WTC11 (cell line): ENCODE results near the gene NETO2. TPM values are rescaled to one million over a fixed set of nuclear protein-coding genes. Genes with fewer than 3 reads are reported as not detected.

ENCODE experiments used
- ATAC-seq: fragments of 200-7000 bp; cut with Tn5 transposase; 2 replicates; pipeline ENCODE4 v1.10.0; 2021; ENCODE audit warnings: mild to moderate bottlenecking, moderate library complexity
- CTCF ChIA-PET: fragments of 300-600 bp; sonication (Branson Sonifier 250); formaldehyde crosslinking; loops from one replicate; lab custom pipeline; 2021; ENCODE audit warnings: antibody characterized with exemption; lab: Charles Lee
- POLR2A ChIA-PET: fragments of 350-600 bp; sonication (Branson Sonifier 250); formaldehyde crosslinking; loops from one replicate; lab custom pipeline; 2021; ENCODE audit warnings: antibody characterized with exemption; lab: Charles Lee
- DNase-seq: peaks from one replicate; pipeline ENCODE4 v3.0.0; 2021; ENCODE audit warnings: low spot score
- H3K27ac Mint-ChIP-seq: 2 replicates; pipeline ENCODE4 v1.8.0; 2021; ENCODE audit warnings: mixed read lengths
- H3K27me3 Mint-ChIP-seq: 2 replicates; pipeline ENCODE4 v1.8.0; 2021; ENCODE audit warnings: low read depth, mild to moderate bottlenecking, moderate library complexity, mixed read lengths
- H3K36me3 Mint-ChIP-seq: 2 replicates; pipeline ENCODE4 v1.8.0; 2021; ENCODE audit warnings: mixed read lengths
- H3K4me1 Mint-ChIP-seq: 2 replicates; pipeline ENCODE4 v1.8.0; 2022; ENCODE audit warnings: mixed read lengths
- H3K4me3 Mint-ChIP-seq: 2 replicates; pipeline ENCODE4 v1.8.0; 2021; ENCODE audit warnings: mild to moderate bottlenecking, moderate library complexity, mixed read lengths
- H3K9me3 Mint-ChIP-seq: 2 replicates; pipeline ENCODE4 v1.8.0; 2021; ENCODE audit warnings: mixed read lengths
- ATF6 ChIP-seq: sonication (generic); formaldehyde crosslinking; IDR thresholded peaks from 2 replicates; pipeline ENCODE4 v1.8.1; 2023; ENCODE audit warnings: mild to moderate bottlenecking, missing genetic modification reagents
- CREB1 ChIP-seq: sonication (generic); formaldehyde crosslinking; IDR thresholded peaks from 2 replicates; pipeline ENCODE4 v1.8.0; 2023; ENCODE audit warnings: mild to moderate bottlenecking, missing genetic modification reagents
- E2F4 ChIP-seq: sonication (generic); formaldehyde crosslinking; IDR thresholded peaks from 2 replicates; pipeline ENCODE4 v1.8.1; 2022; ENCODE audit warnings: low read depth, mild to moderate bottlenecking, moderate library complexity, missing genetic modification reagents, borderline replicate concordance
- ESRRA ChIP-seq: sonication (generic); formaldehyde crosslinking; IDR thresholded peaks from 2 replicates; pipeline ENCODE4 v1.8.1; 2022; ENCODE audit warnings: mild to moderate bottlenecking, missing genetic modification reagents, borderline replicate concordance
- FOXP1 ChIP-seq: sonication (generic); formaldehyde crosslinking; IDR thresholded peaks from 2 replicates; pipeline ENCODE4 v1.8.0; 2022; ENCODE audit warnings: missing genetic modification reagents, mild to moderate bottlenecking, moderate library complexity, borderline replicate concordance
- GRHL2 ChIP-seq: fragments of 250-450 bp; sonication (Bioruptor Pico); IDR thresholded peaks from 2 replicates; pipeline ENCODE4 v1.8.0; 2022; ENCODE audit warnings: mild to moderate bottlenecking, moderate library complexity; ENCODE audit not compliant: insufficient replicate concordance, severe bottlenecking
- HMGA2 ChIP-seq: fragments of 250-450 bp; sonication (Bioruptor Pico); IDR thresholded peaks from 2 replicates; pipeline ENCODE4 v1.4.0; 2021; ENCODE audit warnings: mild to moderate bottlenecking, moderate library complexity
- JUN ChIP-seq: sonication (generic); formaldehyde crosslinking; IDR thresholded peaks from 2 replicates; pipeline ENCODE4 v1.8.0; 2023; ENCODE audit warnings: mild to moderate bottlenecking, missing genetic modification reagents
- MXD4 ChIP-seq: fragments of 250-450 bp; sonication (Bioruptor Pico); IDR thresholded peaks from 2 replicates; pipeline ENCODE4 v1.8.0; 2021; ENCODE audit warnings: mild to moderate bottlenecking, moderate library complexity, borderline replicate concordance
- NFYB ChIP-seq: sonication (generic); formaldehyde crosslinking; conservative IDR thresholded peaks from 2 replicates; pipeline ENCODE4 v1.8.0; 2022; ENCODE audit warnings: low read depth, missing genetic modification reagents
- PRDM15 ChIP-seq: sonication (generic); formaldehyde crosslinking; IDR thresholded peaks from 2 replicates; pipeline ENCODE4 v1.8.0; 2022; ENCODE audit warnings: missing genetic modification reagents
- SMAD3 ChIP-seq: sonication (generic); formaldehyde crosslinking; IDR thresholded peaks from 2 replicates; pipeline ENCODE4 v1.8.0; 2022; ENCODE audit warnings: missing genetic modification reagents, mild to moderate bottlenecking, borderline replicate concordance
- SMAD4 ChIP-seq: sonication (generic); formaldehyde crosslinking; IDR thresholded peaks from 2 replicates; pipeline ENCODE4 v1.8.0; 2022; ENCODE audit warnings: mild to moderate bottlenecking, missing genetic modification reagents
- USF1 ChIP-seq: sonication (generic); formaldehyde crosslinking; IDR thresholded peaks from 2 replicates; pipeline ENCODE4 v1.8.0; 2022; ENCODE audit warnings: mild to moderate bottlenecking, missing genetic modification reagents
- USF2 ChIP-seq: sonication (generic); formaldehyde crosslinking; IDR thresholded peaks from 2 replicates; pipeline ENCODE4 v1.8.1; 2023; ENCODE audit warnings: mild to moderate bottlenecking, missing genetic modification reagents, moderate library complexity
- ZNF121 ChIP-seq: sonication (generic); formaldehyde crosslinking; IDR thresholded peaks from 2 replicates; pipeline ENCODE4 v1.8.0; 2023; ENCODE audit warnings: missing genetic modification reagents
- total RNA-seq: library from RNA; stranded (reverse); gene quantifications from 3 replicates; pipeline ENCODE4 v1.2.3, GENCODE V29; 2021
- TF ChIP-seq, protein P1 (sequence below): sonication (generic); formaldehyde crosslinking; IDR thresholded peaks from 2 replicates; pipeline ENCODE4 v1.8.0; 2023; ENCODE audit warnings: missing genetic modification reagents, mild to moderate bottlenecking, borderline replicate concordance
- TF ChIP-seq, protein P2 (sequence below): fragments of 250-450 bp; sonication (Bioruptor Pico); IDR thresholded peaks from 2 replicates; pipeline ENCODE4 v2.1.2; 2022; ENCODE audit warnings: mild to moderate bottlenecking, moderate library complexity

The NETO2 gene
- total RNA-seq, 1 experiment from 2014 or later = 21.8 TPM

DNA sequence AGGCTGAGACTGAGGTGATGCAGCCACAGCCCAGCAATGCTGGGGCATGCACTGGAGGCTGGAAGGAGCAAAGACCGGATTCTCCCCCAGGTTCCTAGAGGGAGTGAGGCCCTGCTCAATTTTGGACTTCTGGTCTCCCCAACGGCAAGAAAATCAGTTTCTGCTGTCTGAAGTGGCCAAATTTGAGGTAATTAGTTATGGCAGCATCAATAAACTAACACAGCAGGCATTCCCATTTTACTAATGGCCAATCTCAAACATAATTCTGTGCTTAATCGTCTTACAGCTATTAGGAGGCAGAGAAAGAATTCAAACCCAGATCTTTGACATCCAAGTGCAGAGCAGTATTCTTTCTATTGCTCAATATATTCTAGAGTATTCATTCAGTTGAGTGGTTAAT lies 16.2 kb downstream of the NETO2 start:
- POLR2A ChIA-PET = no interaction called here
- Mint-ChIP-seq H3K36me3 (peaks cover 5% of the 10 kb centered on the region; the same call in 1 of the 2 replicates), H3K27me3 (no peaks in the 10 kb centered on the region), H3K27ac (no peak overlapping the region), H3K4me1 (peaks cover 14% of the 10 kb centered on the region)
- TF ChIP-seq NFYB (CRISPR knock-in tag) (no peak), E2F4 (CRISPR knock-in tag) (no peak), USF2 (CRISPR knock-in tag) (no peak), PRDM15 (no peak), SMAD4 (CRISPR knock-in tag) (no peak), GRHL2 (CRISPR knock-in tag) (no peak), USF1 (CRISPR knock-in tag) (no peak), ESRRA (no peak), JUN (CRISPR knock-in tag) (no peak), FOXP1 (CRISPR knock-in tag) (no peak), HMGA2 (CRISPR knock-in tag) (no peak), MXD4 (no peak), CREB1 (CRISPR knock-in tag) (no peak), SMAD3 (CRISPR knock-in tag) (no peak), ZNF121 (CRISPR knock-in tag) (no peak), ATF6 (CRISPR knock-in tag) (no peak)
- TF ChIP-seq, protein P1, sequence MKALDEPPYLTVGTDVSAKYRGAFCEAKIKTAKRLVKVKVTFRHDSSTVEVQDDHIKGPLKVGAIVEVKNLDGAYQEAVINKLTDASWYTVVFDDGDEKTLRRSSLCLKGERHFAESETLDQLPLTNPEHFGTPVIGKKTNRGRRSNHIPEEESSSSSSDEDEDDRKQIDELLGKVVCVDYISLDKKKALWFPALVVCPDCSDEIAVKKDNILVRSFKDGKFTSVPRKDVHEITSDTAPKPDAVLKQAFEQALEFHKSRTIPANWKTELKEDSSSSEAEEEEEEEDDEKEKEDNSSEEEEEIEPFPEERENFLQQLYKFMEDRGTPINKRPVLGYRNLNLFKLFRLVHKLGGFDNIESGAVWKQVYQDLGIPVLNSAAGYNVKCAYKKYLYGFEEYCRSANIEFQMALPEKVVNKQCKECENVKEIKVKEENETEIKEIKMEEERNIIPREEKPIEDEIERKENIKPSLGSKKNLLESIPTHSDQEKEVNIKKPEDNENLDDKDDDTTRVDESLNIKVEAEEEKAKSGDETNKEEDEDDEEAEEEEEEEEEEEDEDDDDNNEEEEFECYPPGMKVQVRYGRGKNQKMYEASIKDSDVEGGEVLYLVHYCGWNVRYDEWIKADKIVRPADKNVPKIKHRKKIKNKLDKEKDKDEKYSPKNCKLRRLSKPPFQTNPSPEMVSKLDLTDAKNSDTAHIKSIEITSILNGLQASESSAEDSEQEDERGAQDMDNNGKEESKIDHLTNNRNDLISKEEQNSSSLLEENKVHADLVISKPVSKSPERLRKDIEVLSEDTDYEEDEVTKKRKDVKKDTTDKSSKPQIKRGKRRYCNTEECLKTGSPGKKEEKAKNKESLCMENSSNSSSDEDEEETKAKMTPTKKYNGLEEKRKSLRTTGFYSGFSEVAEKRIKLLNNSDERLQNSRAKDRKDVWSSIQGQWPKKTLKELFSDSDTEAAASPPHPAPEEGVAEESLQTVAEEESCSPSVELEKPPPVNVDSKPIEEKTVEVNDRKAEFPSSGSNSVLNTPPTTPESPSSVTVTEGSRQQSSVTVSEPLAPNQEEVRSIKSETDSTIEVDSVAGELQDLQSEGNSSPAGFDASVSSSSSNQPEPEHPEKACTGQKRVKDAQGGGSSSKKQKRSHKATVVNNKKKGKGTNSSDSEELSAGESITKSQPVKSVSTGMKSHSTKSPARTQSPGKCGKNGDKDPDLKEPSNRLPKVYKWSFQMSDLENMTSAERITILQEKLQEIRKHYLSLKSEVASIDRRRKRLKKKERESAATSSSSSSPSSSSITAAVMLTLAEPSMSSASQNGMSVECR = no peak
- TF ChIP-seq, protein P2, sequence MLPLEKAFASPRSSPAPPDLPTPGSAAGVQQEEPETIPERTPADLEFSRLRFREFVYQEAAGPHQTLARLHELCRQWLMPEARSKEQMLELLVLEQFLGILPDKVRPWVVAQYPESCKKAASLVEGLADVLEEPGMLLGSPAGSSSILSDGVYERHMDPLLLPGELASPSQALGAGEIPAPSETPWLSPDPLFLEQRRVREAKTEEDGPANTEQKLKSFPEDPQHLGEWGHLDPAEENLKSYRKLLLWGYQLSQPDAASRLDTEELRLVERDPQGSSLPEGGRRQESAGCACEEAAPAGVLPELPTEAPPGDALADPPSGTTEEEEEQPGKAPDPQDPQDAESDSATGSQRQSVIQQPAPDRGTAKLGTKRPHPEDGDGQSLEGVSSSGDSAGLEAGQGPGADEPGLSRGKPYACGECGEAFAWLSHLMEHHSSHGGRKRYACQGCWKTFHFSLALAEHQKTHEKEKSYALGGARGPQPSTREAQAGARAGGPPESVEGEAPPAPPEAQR = no peak
- TF ChIP-seq, all 79 proteins: peak for 0
- Mint-ChIP-seq H3K9me3 (peaks cover 4% of the 10 kb centered on the region; the same call in 1 of the 2 replicates), H3K4me3 (no peak overlapping the region)
- ATAC-seq = no peak
- CTCF ChIA-PET = no interaction called here
- DNase-seq = no peak
